ENCODE results near the gene MB21D2.

MB21D2 gene

DNA sequence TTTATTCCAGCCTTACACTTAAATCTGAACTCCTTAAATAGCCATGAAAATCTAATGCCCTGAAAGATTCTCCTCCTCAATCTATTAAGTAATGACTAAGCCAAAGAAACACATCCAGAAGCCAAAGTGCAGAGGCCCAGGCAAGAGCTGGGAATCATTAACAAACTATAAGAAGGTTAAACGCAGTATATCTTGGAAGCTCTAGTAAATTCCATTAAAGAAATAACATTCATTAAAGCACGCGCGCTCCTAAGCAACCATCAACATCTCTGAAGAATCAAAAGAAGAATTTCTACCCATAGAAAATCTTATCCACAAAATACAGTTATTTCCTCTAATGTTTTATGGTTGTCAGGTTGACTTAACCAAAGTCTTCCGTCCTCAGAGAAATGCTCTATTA is 29.5 kb downstream of the MB21D2 start:
- DNase-seq: no peak

DNA sequence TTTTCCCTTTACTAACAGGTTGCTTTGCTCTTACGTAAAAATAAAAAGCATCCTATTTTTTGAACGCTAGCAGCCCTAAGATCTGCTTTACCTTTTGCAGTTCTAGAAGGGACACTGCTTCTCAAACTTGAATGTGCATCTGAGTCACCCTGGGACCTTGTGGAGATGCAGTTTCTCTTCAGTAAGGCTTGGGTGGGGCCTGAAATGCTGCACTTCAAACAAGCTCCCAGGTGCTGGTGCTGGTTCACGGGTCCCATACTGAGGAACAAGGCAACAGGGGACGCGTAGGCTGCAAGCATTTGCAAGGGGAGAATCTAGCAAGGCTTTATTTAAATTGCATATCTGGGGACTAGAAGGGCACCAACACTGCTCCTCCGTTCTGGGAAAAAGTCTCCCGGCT is 30.0 kb downstream of the MB21D2 start:
- no peak for DNase-seq

DNA sequence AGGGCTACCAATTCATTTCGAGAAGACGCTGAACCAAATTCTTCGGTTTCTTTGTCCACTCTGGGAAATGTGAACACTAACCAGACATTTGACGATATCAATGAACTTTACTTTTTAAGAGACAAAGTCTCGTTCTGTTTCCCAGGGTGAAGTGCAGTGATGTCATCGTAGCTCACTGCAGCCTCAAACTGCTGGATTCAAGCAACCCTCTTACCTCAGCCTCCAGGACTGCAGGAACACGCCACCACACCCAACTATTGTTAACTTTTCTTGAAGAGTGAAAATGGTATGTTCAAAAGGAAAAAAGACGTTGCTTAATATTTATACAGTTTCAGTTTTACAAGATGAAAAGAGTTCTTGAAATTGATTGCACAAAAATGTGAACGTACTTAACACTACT is 30.6 kb downstream of the MB21D2 start:
- DNase-seq: no peak

DNA sequence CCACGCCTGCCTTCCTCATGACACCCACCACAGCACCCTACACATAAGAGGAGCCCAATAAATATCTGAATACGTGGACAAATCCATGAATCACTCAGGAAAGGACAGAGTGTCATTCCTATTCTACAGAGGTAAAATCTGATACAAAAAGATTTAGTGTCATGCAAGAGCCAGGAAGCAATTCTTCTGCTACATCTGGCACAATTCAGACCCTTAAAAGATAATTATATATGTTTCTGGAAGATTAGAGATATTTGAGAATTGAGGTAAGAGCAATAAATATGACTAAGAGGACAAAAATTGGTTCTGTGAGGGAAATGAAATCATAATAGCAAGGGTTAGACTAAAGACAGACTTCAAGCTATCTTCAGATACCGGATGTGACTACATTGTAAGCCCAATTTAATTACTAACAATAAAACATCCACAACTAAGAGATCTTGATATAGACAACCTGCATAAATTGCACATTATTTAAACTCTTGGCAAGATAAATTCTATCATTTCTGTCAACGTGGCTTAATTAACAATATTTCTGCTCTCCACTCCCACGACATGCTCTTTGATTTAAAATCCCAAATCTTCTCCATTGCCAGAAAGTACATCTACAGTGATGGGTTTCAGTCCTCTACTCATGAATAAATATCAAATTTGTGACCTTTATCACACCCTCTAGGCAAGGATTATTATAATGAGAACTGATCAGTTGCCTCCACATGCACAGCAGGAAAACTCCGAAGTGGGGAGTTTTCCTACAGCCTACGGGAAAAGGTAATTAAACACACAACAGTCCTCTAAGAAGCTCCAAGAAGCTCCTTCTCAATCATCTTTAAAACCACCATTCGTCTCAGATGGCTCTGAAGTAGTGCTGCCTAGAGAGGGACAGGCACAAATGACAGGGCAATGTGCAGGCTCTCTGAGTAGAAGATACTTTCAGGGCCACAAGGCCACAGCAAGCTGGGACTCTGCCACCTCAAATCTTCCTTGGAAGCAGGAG is 32.6 kb downstream of the MB21D2 start:
- DNase-seq: no peak

DNA sequence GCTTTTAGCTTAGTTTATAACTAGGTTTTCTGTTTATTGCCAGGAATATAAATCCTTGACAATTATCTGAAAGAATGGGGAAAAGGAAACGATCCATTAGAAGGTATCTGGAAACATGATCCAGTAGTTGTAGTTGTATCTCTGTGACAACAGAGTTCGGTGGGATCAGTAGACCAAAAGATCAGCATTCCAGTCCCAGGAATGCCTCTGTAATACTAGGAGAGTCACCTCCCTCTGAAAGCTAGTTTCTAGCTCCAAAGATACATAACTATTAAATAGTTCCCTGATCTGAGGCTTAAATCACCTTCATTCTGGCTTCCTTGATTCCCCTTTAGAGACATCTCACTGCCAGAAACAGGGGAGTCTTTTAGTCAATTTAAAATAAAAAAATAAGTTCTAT is 34.1 kb downstream of the MB21D2 start:
- DNase-seq: no peak

DNA sequence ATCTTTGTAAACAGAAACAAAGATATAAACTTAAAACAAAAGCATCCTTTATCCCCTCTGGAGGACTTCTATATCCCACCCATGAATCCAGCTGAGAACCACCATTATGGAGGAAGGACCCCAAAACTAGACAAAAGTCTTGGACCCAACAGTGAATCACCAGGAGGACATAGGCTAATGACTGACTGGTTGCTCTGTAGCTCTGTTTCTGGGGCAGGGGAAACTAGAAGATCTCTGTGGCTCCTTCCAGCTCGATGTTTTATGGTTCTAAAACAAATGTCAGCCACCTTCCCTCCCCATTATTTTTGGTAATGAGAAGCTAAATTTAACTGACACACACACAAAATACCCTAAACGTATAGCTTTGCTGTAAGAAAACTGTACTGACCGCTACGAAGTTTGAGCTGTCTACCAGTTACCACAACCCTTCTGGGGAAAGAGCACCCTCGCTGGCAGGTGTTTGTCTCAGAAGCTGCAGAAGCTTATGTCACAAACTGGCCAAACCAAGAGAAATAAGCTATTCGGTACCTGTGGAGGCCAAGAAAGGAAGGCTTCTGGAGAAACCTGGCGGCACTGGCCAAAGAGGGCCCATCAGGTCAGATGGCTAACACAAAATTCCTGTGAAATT is 36.4 kb downstream of the MB21D2 start:
- no peak for DNase-seq

DNA sequence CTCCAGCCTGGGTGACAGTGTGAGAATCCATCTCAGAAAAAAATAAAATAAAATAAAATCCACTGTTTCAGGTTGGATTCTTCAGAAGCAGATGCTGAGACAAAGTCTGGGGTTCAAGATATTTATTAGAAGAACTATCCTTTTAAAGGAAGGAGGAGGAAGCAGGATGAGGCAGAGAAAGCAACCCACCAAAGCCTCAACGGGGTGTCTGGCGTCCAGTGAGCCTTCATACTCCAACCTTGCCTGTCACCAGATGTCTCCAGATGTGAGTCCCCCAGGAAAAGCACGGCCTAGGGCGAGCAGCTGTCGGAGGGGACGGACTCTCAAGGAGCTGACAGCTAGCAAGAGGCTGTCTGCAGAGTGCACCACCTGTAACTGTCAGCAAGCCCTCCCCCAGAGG is 37.3 kb downstream of the MB21D2 start:
- DNase-seq: no peak

DNA sequence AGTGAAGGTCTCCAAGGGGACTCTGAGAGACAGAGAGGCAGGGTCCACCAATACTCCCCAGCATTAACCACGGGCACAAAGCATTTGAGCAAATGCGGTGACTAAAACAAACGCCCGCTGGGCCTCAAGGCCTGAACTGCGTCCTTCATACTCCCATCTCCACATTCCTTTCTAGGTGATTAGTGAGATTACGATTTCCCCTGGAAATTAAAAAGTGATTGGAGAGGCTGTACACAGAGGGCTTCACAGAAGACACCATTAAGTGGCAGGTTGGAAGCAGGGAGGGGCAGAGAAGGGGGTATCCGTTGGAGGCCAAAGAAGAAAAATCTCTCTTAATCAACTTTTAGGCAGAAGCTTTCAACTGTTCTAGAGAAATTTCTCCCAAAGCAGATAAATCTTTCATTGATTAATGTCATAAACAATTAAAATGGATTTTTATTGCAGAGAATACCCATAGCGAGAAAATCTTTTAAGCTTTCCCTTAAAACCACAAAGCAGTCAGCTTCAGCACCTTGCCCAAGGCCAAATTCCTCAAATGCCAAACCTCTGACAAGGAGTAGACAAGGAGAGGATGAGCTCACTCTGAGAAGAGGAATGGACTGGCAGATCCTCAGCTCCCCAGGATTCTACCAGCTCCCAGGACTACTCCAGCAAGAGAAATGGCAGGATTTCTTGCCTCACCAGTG is 38.2 kb downstream of the MB21D2 start:
- no peak for DNase-seq

DNA sequence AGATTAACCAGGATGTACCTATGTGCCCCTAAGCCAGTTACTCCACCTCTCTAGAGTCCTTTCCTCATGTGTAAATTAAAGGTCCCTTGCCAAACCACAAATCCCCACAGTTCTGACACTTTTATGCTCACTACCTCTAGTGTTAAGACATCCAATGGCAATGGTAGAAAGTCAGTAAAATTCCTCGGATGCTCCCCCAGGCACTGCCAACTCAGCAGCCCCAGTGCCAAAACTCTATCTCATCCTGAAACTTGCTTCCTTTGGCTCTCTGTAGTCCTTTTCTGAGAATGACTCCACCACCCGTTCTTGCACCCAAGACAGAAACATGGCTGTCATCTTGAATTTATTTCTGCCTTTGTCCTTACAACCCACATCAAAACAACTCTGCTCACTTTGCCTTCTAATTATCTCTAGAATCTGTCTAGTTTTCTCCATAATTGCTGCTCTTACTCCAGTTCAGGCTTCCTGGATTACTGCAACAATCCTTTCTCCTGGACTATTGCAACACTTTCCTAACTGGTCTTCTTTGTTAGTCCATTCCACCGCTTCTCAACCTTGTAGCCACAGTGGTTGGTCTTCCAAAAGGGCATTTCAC is 41.6 kb downstream of the MB21D2 start:
- no peak for DNase-seq

DNA sequence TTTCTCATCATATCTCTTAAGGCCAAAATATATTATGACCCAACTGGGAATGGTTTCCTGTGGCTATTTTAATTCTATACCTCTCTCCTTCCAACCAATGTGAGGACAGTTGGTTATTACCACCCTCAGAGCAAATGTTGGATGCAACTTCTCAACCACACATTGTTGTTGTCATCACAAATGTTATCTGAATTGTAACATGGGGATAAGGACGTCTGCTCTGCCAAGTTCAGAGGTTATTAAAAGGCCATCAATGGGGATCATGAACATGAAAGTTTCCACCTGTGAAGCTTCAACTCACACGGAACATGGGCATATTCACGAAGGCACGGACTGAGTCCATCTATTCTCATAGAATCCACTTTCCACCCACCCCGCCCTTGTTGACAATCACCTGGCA is 46.8 kb downstream of the MB21D2 start:
- DNase-seq: no peak

DNA sequence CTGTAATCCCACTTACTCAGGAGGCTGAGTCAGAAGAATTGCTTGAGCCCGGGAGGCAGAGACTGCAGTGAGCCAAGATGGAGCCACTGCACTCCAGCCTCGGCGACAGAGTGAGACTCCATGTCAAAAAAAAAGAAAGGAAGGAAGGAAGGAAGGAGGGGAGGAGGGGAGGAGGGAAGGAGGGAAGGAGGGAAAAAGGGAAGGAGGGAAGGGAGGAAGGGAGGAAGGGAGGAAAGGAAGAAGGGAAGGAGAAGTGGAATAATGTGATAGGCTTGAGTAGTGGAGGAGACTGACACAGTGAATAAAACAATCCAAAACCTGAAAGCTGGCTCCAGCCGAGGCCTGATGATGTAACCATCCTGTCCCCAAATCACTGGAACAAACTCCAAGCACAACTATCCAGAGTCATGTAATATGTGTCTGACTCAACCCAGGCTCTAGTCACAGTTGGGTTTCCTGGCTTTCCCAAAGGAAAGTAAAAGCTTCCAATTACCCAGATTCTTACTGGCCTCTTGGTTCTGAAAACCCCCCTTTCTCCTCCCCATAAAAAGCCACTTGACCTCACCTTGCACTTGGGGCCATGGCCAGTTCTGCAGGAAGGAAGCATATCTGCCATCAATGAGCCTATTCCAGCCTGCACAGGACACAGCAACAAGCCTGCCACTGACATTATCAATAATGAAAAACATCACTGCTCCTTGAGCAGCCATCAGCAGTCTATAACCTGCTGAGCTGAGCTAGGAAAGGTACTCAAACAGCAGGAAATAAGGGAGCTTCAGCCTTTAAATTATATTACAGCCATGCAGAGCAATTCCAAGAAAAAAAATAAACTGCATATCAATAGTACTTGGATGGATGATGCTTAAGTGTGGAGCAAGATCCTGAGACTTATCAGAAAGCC is 48.3 kb downstream of the MB21D2 start:
- DNase-seq: no peak

DNA sequence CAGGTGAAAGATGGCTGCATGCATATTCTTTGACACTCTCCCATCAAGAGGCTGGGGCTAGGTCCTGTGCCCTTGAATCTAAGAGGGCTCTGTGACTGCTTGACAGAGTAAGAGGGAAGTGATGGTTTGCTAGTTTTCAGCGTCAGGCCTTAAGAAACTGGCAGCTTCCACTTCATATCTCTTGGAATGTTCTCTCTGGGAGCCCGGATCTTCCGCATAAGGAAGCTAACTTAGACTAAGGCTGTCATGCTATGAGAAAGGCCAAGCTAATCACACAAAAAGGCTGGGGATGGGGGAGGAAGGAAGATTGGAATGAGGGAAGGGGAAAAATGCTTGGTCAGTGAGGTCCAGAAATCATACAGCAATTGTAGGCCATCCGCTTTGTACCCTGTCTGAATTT is 50.0 kb downstream of the MB21D2 start:
- no peak for DNase-seq

DNA sequence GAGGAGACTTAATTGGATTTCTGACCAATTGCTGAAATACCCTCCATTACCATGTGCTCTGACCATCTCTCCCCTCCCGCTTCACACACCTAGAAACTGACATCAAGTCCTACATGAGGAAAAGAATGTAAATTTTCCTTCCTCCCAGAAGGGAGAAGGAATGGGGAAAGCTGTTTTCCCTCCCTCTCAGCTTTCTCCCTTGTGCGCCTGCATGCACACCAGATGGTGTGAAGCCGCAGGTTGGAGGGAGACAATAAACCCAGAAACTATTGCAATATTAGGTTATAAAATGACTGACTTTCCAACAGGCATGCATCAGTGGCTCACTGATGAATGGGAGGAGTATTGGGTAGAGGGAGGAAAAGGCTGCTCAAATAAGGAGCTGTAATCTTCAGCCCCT is 50.9 kb downstream of the MB21D2 start:
- no peak for DNase-seq

DNA sequence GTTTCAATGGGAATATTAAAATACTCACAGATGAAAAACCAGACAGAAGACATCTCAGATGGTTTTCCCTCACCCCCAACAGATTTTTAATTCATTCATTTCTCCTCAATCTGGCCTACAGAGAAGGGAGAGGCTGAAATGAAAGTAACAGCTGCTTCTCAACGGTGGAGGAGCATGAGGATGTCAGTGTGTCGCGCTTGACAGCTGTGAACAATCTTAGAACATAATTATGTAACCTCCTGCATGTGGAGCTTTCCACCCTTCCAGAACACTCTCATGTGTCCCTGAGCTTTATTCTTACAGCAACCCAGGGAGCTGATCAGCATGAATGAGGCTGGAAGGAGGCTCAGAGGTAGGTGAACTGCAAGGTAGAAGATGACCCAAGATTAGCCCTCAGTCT is 52.7 kb downstream of the MB21D2 start:
- DNase-seq: no peak

DNA sequence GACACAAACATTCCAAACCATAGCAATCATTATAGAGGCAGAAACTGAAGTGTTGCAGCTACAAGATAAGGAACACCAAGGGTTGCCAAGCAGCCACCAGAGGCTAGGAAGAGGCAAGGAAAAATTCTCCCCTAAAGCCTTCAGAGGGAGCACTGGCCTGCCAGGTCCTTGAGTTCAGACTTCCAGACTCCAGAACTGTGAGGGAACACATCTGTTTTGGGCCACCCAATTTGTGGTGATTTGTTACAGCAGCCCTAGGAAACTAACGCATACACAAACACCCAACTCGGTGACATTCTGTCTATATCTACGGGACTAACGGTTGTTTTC is 54.6 kb downstream of the MB21D2 start:
- DNase-seq: no peak

DNA sequence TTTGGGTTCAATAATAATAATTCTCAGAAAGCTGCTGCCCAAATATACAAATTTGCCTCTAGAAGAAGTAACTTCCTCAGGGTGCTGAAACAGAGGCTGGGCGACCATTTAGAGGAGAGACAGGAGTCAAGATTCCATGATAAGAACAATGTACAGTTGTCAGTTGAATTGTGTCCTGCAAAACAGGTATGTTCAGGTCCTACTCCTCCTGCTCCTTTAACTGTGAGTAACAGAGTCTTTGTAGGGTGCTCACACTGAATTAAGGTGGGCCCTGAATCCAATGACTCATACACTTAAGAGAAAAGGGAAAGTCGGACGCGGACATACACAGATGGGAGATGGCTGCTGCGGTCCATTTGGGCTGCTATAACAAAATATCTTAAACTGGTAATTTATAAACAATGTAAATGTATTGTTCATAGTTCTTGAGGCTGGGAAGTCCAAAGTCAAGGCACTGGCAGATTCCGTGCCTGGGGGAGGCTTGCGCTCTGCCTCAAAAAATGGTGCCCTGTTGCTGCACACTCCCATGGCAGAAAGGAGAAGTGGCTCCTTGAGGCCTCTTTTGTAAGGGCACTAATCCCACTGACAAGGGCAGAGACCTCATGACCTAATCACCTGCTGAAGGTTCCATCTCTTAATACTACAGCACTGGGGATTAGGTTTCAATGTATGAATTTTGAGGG is 55.1 kb downstream of the MB21D2 start:
- no peak for DNase-seq

DNA sequence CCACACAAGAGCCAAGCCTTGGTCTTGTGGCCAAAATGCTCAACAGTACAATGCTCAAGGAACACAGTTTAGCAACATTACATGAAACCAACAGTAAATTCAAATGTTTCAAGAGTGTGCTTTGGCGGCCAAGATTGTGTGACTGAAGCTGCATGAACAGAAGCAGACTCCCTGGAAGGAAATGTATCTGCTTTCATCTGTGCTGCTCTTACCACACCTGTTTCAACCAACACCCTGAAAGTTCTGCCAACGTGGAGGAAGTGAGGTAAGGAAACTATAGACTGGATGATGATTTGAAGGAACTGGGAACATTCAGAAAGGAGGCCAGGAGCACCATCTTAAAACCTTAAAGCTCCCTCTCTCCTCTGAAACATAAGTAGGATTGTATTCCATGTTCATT is 55.7 kb downstream of the MB21D2 start:
- no peak for DNase-seq

DNA sequence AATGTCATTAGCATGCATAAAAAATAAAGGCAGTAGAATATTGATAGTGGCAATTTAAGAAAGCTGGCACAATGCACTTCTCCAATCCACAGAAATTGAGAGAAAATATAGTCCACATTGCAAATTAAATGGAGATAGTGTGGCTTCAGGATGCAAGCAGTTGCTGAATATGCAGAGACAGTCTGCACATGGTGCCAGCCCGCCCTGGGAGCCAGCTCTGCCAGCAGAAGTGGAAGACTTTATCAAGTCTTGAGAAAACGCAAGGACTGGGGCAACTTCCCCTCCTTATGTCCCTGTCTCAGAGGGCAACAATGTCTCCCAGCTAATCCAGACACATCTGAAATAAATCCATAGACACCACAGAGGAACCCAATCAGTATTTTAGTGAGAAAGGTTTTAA is 57.2 kb downstream of the MB21D2 start:
- DNase-seq: no peak

DNA sequence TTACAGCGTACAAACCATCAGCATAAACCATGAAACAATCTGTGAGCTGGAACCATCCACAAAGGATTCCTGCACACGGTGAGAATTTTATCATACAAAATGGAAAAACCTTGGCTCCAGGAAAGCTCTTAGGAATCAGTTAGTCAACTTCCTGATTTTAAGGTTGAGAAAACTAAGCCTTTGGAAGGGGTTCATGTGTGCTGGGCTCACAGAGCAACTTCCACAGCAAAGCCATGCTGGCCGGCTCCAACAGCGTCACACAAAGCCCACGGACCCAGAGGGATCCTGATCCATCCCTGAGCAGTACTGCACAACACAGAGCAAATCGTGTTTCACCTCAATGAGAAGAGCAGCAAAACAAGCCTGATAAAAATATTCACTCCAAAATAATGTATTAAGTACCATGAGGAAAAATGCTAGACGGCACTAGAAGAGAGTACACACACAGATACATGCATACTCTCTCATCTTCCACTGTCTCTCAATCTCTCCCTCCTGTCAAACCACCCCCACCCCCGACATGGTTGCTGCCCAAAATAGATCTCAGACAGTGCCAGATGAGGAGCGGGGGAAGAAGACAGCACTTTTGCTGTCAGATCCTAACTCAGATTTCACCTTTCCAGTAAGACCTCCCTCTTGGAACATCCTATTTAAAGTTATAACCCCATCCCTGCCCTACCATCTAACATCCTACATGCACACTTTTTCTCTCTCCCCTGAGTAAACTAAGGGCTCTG is 58.6 kb downstream of the MB21D2 start:
- DNase-seq: no peak

DNA sequence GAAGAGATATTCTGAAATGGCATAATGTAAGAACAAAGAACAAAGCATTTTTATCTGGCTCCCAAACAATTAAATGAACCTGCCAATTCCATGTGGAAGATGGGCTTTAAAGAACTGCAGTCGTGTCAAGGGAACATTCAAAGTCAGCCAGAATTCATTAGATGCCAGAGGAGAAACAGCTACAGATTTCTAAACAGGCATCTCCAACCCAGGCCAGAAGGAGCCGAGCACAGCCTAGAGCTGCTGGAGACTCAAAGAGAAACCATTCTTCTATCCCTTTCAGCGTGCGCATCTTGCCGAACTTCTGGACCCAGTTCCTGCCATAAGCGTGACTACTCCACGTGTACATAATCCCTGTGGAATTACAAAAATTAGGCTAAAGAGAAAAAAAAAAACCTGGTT is 60.4 kb downstream of the MB21D2 start:
- no peak for DNase-seq

DNA sequence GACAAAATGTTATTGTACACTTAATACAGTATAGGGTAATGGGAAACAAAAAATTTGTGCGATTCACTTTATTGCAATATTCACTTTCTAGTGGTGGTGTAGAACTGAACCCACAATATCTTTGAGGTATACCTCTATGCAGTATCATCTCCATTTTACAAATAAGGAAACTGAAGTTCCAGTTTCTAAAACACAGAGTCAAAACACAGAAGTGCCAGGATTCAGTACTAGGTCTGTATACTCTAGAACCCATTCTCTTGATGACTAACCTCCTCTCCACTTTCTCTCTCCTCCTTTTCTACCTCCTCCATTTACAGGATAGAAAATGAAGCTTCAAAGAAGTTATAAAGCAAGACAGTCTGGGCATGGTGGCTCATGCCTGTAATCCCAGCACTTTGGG is 62.2 kb downstream of the MB21D2 start:
- DNase-seq: no peak
